H9 (cell line): ENCODE measurements around the gene GRB7. TPM values are rescaled to one million over a fixed set of nuclear protein-coding genes. Genes with fewer than 3 reads are reported as not detected.

Experiments
- DNase-seq: peaks from one replicate; pipeline ENCODE4 v3.0.0-alpha.2; 2017
- H2AFZ ChIP-seq: one replicate; pipeline ENCODE4 v1.6.1; 2013; ENCODE audit warnings: mild to moderate bottlenecking, low read length, control low read depth, moderate library complexity
- H2AK5ac ChIP-seq: 2 replicates; pipeline ENCODE4 v1.6.1; 2013; ENCODE audit warnings: low read length, control low read depth, mixed read lengths; ENCODE audit not compliant: insufficient read length
- H2BK120ac ChIP-seq: one replicate; pipeline ENCODE4 v1.6.1; 2013; ENCODE audit warnings: low read depth, mild to moderate bottlenecking, low read length, control low read depth, inconsistent platforms; ENCODE audit not compliant: poor library complexity, severe bottlenecking
- H2BK12ac ChIP-seq: 2 replicates; pipeline ENCODE4 v1.6.1; 2013; ENCODE audit warnings: low read length, control low read depth, mixed read lengths, low read depth; ENCODE audit not compliant: insufficient read length
- H2BK15ac ChIP-seq: 2 replicates; pipeline ENCODE4 v1.6.1; 2013; ENCODE audit warnings: low read depth, low read length, control low read depth
- H2BK20ac ChIP-seq: one replicate; pipeline ENCODE4 v1.6.1; 2013; ENCODE audit warnings: low read depth, mild to moderate bottlenecking, low read length, control low read depth, inconsistent platforms; ENCODE audit not compliant: poor library complexity, severe bottlenecking
- H2BK5ac ChIP-seq: 2 replicates; pipeline ENCODE4 v1.6.1; 2013; ENCODE audit warnings: low read length, control low read depth, mixed read lengths; ENCODE audit not compliant: insufficient read length
- H3K14ac ChIP-seq: 2 replicates; pipeline ENCODE4 v1.6.1; 2013; ENCODE audit warnings: low read length, control low read depth; ENCODE audit not compliant: insufficient read depth
- H3K18ac ChIP-seq: 2 replicates; pipeline ENCODE4 v1.6.1; 2013; ENCODE audit warnings: low read depth, mild to moderate bottlenecking, mixed read lengths, low read length, control low read depth; ENCODE audit not compliant: insufficient read length
- H3K23ac ChIP-seq: 2 replicates; pipeline ENCODE4 v1.6.1; 2013; ENCODE audit warnings: low read length, control low read depth, mixed read lengths, low read depth; ENCODE audit not compliant: insufficient read length
- H3K23me2 ChIP-seq: 2 replicates; pipeline ENCODE4 v1.6.1; 2013; ENCODE audit warnings: low read depth, mild to moderate bottlenecking, mixed read lengths, low read length, control low read depth; ENCODE audit not compliant: insufficient read length, poor library complexity, severe bottlenecking
- H3K27ac ChIP-seq: 2 replicates; pipeline ENCODE4 v1.5.1; 2013; ENCODE audit warnings: low read length, control low read depth, mixed read lengths, low read depth; ENCODE audit not compliant: insufficient read length
- H3K27me3 ChIP-seq: 2 replicates; pipeline ENCODE4 v1.6.1; 2013; ENCODE audit warnings: low read length, control low read depth, inconsistent platforms; ENCODE audit not compliant: insufficient read depth
- H3K4ac ChIP-seq: 2 replicates; pipeline ENCODE4 v1.6.1; 2013; ENCODE audit warnings: low read depth, mild to moderate bottlenecking, control low read depth, inconsistent platforms, low read length, moderate library complexity
- H3K4me1 ChIP-seq: 2 replicates; pipeline ENCODE4 v1.6.1; 2013; ENCODE audit warnings: low read length, control low read depth, inconsistent platforms; ENCODE audit not compliant: insufficient read depth
- H3K4me2 ChIP-seq: 2 replicates; pipeline ENCODE4 v1.6.1; 2013; ENCODE audit warnings: low read length, control low read depth, mixed read lengths; ENCODE audit not compliant: insufficient read length, insufficient read depth
- H3K56ac ChIP-seq: 2 replicates; pipeline ENCODE4 v1.6.1; 2013; ENCODE audit warnings: low read depth, mild to moderate bottlenecking, mixed read lengths, low read length, control low read depth; ENCODE audit not compliant: insufficient read length
- H3K79me1 ChIP-seq: 2 replicates; pipeline ENCODE4 v1.6.1; 2013; ENCODE audit warnings: low read depth, mild to moderate bottlenecking, moderate library complexity, low read length, control low read depth, inconsistent platforms; ENCODE audit not compliant: insufficient read depth, poor library complexity, severe bottlenecking
- H3K79me2 ChIP-seq: 2 replicates; pipeline ENCODE4 v1.6.1; 2013; ENCODE audit warnings: low read length, control low read depth, inconsistent platforms; ENCODE audit not compliant: insufficient read depth
- H3K9ac ChIP-seq: 2 replicates; pipeline ENCODE4 v1.6.1; 2013; ENCODE audit warnings: low read length, control low read depth, mixed read lengths; ENCODE audit not compliant: insufficient read length; ENCODE audit errors: extremely low read depth
- H3K9me3 ChIP-seq: one replicate; pipeline ENCODE4 v1.6.1; 2013; ENCODE audit warnings: low read depth, low read length, inconsistent platforms; ENCODE audit not compliant: control insufficient read depth
- H3T11ph ChIP-seq: one replicate; pipeline ENCODE4 v1.6.1; 2013; ENCODE audit warnings: mild to moderate bottlenecking, low read length, control low read depth, inconsistent platforms
- H4K20me1 ChIP-seq: one replicate; pipeline ENCODE4 v1.6.1; 2013; ENCODE audit not compliant: control insufficient read depth, insufficient read length, insufficient read depth
- H4K5ac ChIP-seq: 2 replicates; pipeline ENCODE4 v1.6.1; 2013; ENCODE audit warnings: low read depth, mild to moderate bottlenecking, mixed read lengths, low read length, control low read depth; ENCODE audit not compliant: insufficient read length
- H4K8ac ChIP-seq: replicated peaks from 2 replicates; pipeline ENCODE4 v1.6.1; 2013; ENCODE audit warnings: low read length, control low read depth, mixed read lengths, low read depth; ENCODE audit not compliant: insufficient read length
- H4K91ac ChIP-seq: 2 replicates; pipeline ENCODE4 v1.6.1; 2013; ENCODE audit warnings: low read depth, mild to moderate bottlenecking, moderate library complexity, mixed read lengths, low read length, control low read depth; ENCODE audit not compliant: insufficient read length
- H3K27ac Mint-ChIP-seq, 3 experiments: 2 replicates in 2 of 3; 3 replicates in 1 of 3; pipeline ENCODE4 v1.8.0; 2020 to 2021; ENCODE audit warnings: mixed read lengths in 3 of 3, mild to moderate bottlenecking in 1 of 3, moderate library complexity in 1 of 3
- H3K27me3 Mint-ChIP-seq: 2 replicates; pipeline ENCODE4 v1.8.0; 2021; ENCODE audit warnings: low read depth, mild to moderate bottlenecking, moderate library complexity, mixed read lengths
- H3K36me3 Mint-ChIP-seq, 3 experiments: 2 replicates in 2 of 3; 3 replicates in 1 of 3; pipeline ENCODE4 v1.8.0; 2020 to 2021; ENCODE audit warnings: low read depth in 3 of 3, mixed read lengths in 3 of 3; ENCODE audit not compliant: insufficient read depth in 1 of 3
- H3K4me1 Mint-ChIP-seq, 2 experiments: 2 replicates each; pipeline ENCODE4 v1.8.0; 2020; ENCODE audit warnings: mixed read lengths in 2 of 2
- H3K4me3 Mint-ChIP-seq, 2 experiments: 2 replicates in 1 of 2; 3 replicates in 1 of 2; pipeline ENCODE4 v1.8.0; 2020 to 2021; ENCODE audit warnings: mild to moderate bottlenecking in 2 of 2, mixed read lengths in 2 of 2, moderate library complexity in 1 of 2
- H3K9me3 Mint-ChIP-seq, 2 experiments: 2 replicates in 1 of 2; 3 replicates in 1 of 2; pipeline ENCODE4 v1.8.0; 2020; ENCODE audit warnings: mild to moderate bottlenecking in 2 of 2, mixed read lengths in 2 of 2, moderate library complexity in 1 of 2
- CTCF ChIP-seq: fragments of 200-600 bp; sonication (generic); conservative IDR thresholded peaks from 3 replicates; pipeline ENCODE4 v1.8.0; 2021; ENCODE audit warnings: antibody characterized with exemption, mild to moderate bottlenecking
- WGBS: extraction: QIAGEN DNeasy Blood & Tissue Kit; methylation state at CpG from one replicate; pipeline ENCODE4 v1.1.7; 2013; ENCODE audit warnings: missing lambda C conversion rate, low lambda C conversion rate, mixed read lengths; ENCODE audit not compliant: insufficient read length; ENCODE audit errors: extremely low coverage; 5-methylcytosine and 5-hydroxymethylcytosine counted together
- total RNA-seq: library from RNA; stranded (reverse); gene quantifications from 2 replicates; pipeline ENCODE4 v1.2.1, GENCODE V29; 2021

The GRB7 gene
- total RNA-seq, 1 experiment from 2014 or later = 55.0 TPM

- Mint-ChIP-seq H3K4me3 (no peak overlapping the region), H3K36me3 (peaks cover 43 to 76% (median 71%) of the 10 kb centered on the region in 3 experiments), H3K27me3 (no peaks in the 10 kb centered on the region; the same call in 1 of the 2 replicates), H3K9me3 (no peaks in the 10 kb centered on the region), H3K27ac (peak overlapping the region in 1 of 3 experiments; percentile 46; a peak in 1 of 7 replicates), H3K4me1 (peaks cover 18 to 23% of the 10 kb centered on the region in 2 experiments)
- Histone ChIP-seq H3K23me2 (peaks cover 5% of the 10 kb centered on the region), H3K27ac (no peak overlapping the region), H2BK120ac (no peak overlapping the region), H4K91ac (no peak overlapping the region), H3K4me2 (no peak overlapping the region), H3K18ac (no peak overlapping the region), H2AFZ (no peak overlapping the region), H2BK12ac (no peak overlapping the region), H3K79me1 (no peaks in the 10 kb centered on the region), H3K79me2 (no peaks in the 10 kb centered on the region), H3K27me3 (no peaks in the 10 kb centered on the region), H3K9me3 (no peaks in the 10 kb centered on the region), H4K20me1 (no peaks in the 10 kb centered on the region), H2BK20ac (no peak overlapping the region), H4K5ac (no peak overlapping the region), H3K14ac (no peak overlapping the region), H2BK15ac (no peak overlapping the region), H3K9ac (no peak overlapping the region), H3T11ph (no peak overlapping the region), H3K56ac (no peak overlapping the region), H2BK5ac (no peak overlapping the region), H3K4ac (no peak overlapping the region), H4K8ac (no peak overlapping the region), H2AK5ac (no peak overlapping the region), H3K4me1 (peaks cover 1% of the 10 kb centered on the region; the same call in 1 of the 2 replicates), H3K23ac (no peak overlapping the region)
- no peak for DNase-seq
- WGBS = no CpG with 5 or more reads among the region's 9 CpGs
- no peak for TF ChIP-seq CTCF
These were observed 11.1 kb upstream of the GRB7 start for GRCh38 chr17:39726617-39727016.
